ENCODE measurements around the gene PRAMEF5.
"Not testable (repeated sequence)": the region's sequence is repeated elsewhere in the genome, so short reads cannot be mapped to it uniquely, and the experiment has no call there.

Gene PRAMEF5

GRCh38 chr1:13253898-13254297 is at the start of gene PRAMEF5:
PRAMEF5 (plus strand) TSS chr1:13254198; CDS start chr1:13259269, 5,071 bp downstream.
- in situ Hi-C loops (cut with HindIII; ENCODE audit: low sequenced_read_pairs), result not testable (repeated sequence)

GRCh38 chr1:13208712-13209111 is 45.3 kb upstream of the PRAMEF5 start:
- in situ Hi-C loops (cut with HindIII; ENCODE audit: low sequenced_read_pairs), result not testable (repeated sequence)

- in situ Hi-C loops (cut with HindIII; ENCODE audit: low sequenced_read_pairs), result not testable (repeated sequence)
Measured at GRCh38 chr1:13216619-13217018, 37.4 kb upstream of the PRAMEF5 start.

GRCh38 chr1:13219203-13219602 is 34.8 kb upstream of the PRAMEF5 start:
- in situ Hi-C loops (cut with HindIII; ENCODE audit: low sequenced_read_pairs), result not testable (repeated sequence)

- in situ Hi-C loops (cut with HindIII; ENCODE audit: low sequenced_read_pairs), result not testable (repeated sequence)
Measured at GRCh38 chr1:13222788-13223187, 31.2 kb upstream of the PRAMEF5 start.

- in situ Hi-C loops (cut with HindIII; ENCODE audit: low sequenced_read_pairs), result no loop called here
Measured at GRCh38 chr1:13224480-13225060, 29.4 kb upstream of the PRAMEF5 start.

- in situ Hi-C loops (cut with HindIII; ENCODE audit: low sequenced_read_pairs), result not testable (repeated sequence)
Measured at GRCh38 chr1:13225675-13226204, 28.3 kb upstream of the PRAMEF5 start, which contains the start of gene PRAMEF18. PRAMEF18 (minus strand) TSS chr1:13226154; CDS start chr1:13226106, 48 bp downstream.

GRCh38 chr1:13227271-13228055 is 26.5 kb upstream of the PRAMEF5 start:
- in situ Hi-C loops (cut with HindIII; ENCODE audit: low sequenced_read_pairs), result not testable (repeated sequence)

GRCh38 chr1:13228343-13228781 is 25.6 kb upstream of the PRAMEF5 start:
- in situ Hi-C loops (cut with HindIII; ENCODE audit: low sequenced_read_pairs), result no loop called here

- in situ Hi-C loops (cut with HindIII; ENCODE audit: low sequenced_read_pairs), result not testable (repeated sequence)
Measured at GRCh38 chr1:13230096-13230495, 23.9 kb upstream of the PRAMEF5 start.

GRCh38 chr1:13230601-13231000 is 23.4 kb upstream of the PRAMEF5 start:
- in situ Hi-C loops (cut with HindIII; ENCODE audit: low sequenced_read_pairs), result not testable (repeated sequence)

GRCh38 chr1:13231061-13231750 is 22.8 kb upstream of the PRAMEF5 start:
- in situ Hi-C loops (cut with HindIII; ENCODE audit: low sequenced_read_pairs), result not testable (repeated sequence)

- in situ Hi-C loops (cut with HindIII; ENCODE audit: low sequenced_read_pairs), result not testable (repeated sequence)
Measured at GRCh38 chr1:13232056-13232455, 21.9 kb upstream of the PRAMEF5 start.

GRCh38 chr1:13234057-13234456 is 19.9 kb upstream of the PRAMEF5 start:
- in situ Hi-C loops (cut with HindIII; ENCODE audit: low sequenced_read_pairs), result not testable (repeated sequence)

- in situ Hi-C loops (cut with HindIII; ENCODE audit: low sequenced_read_pairs), result not testable (repeated sequence)
Measured at GRCh38 chr1:13237572-13237971, 16.4 kb upstream of the PRAMEF5 start.

GRCh38 chr1:13239633-13240032 is 14.4 kb upstream of the PRAMEF5 start:
- in situ Hi-C loops (cut with HindIII; ENCODE audit: low sequenced_read_pairs), result not testable (repeated sequence)

- in situ Hi-C loops (cut with HindIII; ENCODE audit: low sequenced_read_pairs), result not testable (repeated sequence)
Measured at GRCh38 chr1:13243536-13244263, 10.3 kb upstream of the PRAMEF5 start.

- in situ Hi-C loops (cut with HindIII; ENCODE audit: low sequenced_read_pairs), result not testable (repeated sequence)
Measured at GRCh38 chr1:13245841-13246553, 8.0 kb upstream of the PRAMEF5 start.

GRCh38 chr1:13246554-13246871 is 7.5 kb upstream of the PRAMEF5 start:
- in situ Hi-C loops (cut with HindIII; ENCODE audit: low sequenced_read_pairs), result not testable (repeated sequence)

GRCh38 chr1:13247122-13247521 is 6.9 kb upstream of the PRAMEF5 start:
- in situ Hi-C loops (cut with HindIII; ENCODE audit: low sequenced_read_pairs), result not testable (repeated sequence)
